IPS DF 6.9 (cell line): ENCODE data around the gene CHD6.

Experiments
- DNase-seq: peaks from one replicate; pipeline ENCODE4 v3.0.0-alpha.2; 2013; ENCODE audit warnings: low read depth, low spot score
- H3K27ac ChIP-seq: one replicate; pipeline ENCODE4 v1.5.1; 2013; ENCODE audit warnings: low read length, control low read depth
- H3K27me3 ChIP-seq: 2 replicates; pipeline ENCODE4 v1.6.1; 2013; ENCODE audit warnings: mild to moderate bottlenecking, low read length; ENCODE audit not compliant: control insufficient read depth, insufficient read depth
- H3K36me3 ChIP-seq: 2 replicates; pipeline ENCODE4 v1.6.1; 2013; ENCODE audit warnings: low read length; ENCODE audit not compliant: control insufficient read depth, insufficient read depth
- H3K4me1 ChIP-seq: 2 replicates; pipeline ENCODE4 v1.6.1; 2013; ENCODE audit warnings: low read length; ENCODE audit not compliant: control insufficient read depth, insufficient read depth
- H3K4me3 ChIP-seq: 2 replicates; pipeline ENCODE4 v1.5.1; 2013; ENCODE audit warnings: mild to moderate bottlenecking, low read length
- H3K9me3 ChIP-seq: 2 replicates; pipeline ENCODE4 v1.6.1; 2013; ENCODE audit warnings: low read length, inconsistent platforms; ENCODE audit not compliant: control insufficient read depth, insufficient read depth
- WGBS: extraction: QIAGEN DNeasy Blood & Tissue Kit; methylation state at CpG from one replicate; pipeline ENCODE4 v1.1.7; 2013; ENCODE audit warnings: mixed read lengths, missing lambda C conversion rate; ENCODE audit not compliant: insufficient read length, insufficient coverage; 5-methylcytosine and 5-hydroxymethylcytosine counted together

Gene CHD6

DNA sequence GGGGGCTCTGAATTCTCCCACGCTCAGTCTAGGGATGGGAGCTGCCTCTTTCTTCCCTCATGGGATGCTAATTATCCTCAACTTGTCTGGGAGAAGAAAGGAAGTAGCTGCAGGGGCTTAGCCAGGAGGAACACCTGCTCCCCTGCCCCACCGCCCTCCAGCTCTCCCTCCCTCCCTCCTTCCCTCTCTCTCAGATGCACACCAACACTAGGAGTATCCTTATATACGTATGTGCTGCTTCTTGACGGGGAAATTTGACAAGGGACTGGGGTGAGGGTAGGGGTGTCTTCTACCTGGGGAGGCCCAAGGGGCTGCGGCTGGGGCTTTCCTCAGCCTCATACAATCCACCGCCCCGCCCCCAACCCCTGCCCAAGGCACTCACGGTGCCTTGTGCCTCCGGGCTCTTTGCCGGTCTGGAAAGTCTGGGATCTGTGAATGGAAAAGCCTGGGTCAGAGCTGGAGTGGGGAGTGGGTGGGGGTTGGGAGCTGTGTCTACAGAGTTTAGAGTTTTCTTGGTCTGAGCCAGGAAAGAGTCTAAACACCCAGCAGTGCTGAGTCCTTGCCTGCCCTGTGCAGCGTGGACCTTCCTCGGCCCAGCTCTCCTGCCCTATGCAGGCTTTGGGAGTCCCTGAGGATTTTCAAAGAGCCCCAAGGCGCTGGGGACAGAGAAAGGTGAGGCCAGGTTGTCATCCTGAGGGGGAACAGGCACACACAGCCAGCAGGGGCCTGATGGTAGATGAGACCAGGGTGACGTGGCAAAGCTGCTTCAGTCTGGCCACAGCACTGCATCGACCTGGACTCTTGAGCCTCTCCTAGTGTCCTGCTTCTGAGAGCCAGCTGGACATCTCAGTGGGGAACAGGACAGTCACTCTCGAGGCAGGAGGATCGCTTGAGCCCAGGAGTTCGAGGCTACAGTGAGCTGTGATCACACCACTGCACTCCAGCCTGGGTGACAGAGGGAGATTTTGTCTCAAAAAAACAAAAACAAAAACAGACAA is 222.2 kb downstream of the CHD6 start:
- H3K36me3 ChIP-seq: no peaks in the 10 kb centered on the region
- H3K4me1 ChIP-seq: peaks cover 4% of the 10 kb centered on the region; the same call in 1 of the 2 replicates
- H3K4me3 ChIP-seq: no peak overlapping the region
- H3K27me3 ChIP-seq: no peaks in the 10 kb centered on the region
- no CpG with 5 or more reads among the region's 18 CpGs for WGBS
- no peaks in the 10 kb centered on the region for H3K9me3 ChIP-seq
- no peak for DNase-seq
- H3K27ac ChIP-seq: no peak overlapping the region

- WGBS: no CpG with 5 or more reads among the region's 9 CpGs
- H3K27me3 ChIP-seq: no peaks in the 10 kb centered on the region
- H3K4me1 ChIP-seq: peaks cover 4% of the 10 kb centered on the region; the same call in 1 of the 2 replicates
- no peak overlapping the region for H3K4me3 ChIP-seq
- no peak for DNase-seq
- H3K27ac ChIP-seq: no peak overlapping the region
- no peaks in the 10 kb centered on the region for H3K9me3 ChIP-seq
- H3K36me3 ChIP-seq: no peaks in the 10 kb centered on the region
Observed at GRCh38 chr20:41394931-41395666, 223.1 kb downstream of the CHD6 start.

DNA sequence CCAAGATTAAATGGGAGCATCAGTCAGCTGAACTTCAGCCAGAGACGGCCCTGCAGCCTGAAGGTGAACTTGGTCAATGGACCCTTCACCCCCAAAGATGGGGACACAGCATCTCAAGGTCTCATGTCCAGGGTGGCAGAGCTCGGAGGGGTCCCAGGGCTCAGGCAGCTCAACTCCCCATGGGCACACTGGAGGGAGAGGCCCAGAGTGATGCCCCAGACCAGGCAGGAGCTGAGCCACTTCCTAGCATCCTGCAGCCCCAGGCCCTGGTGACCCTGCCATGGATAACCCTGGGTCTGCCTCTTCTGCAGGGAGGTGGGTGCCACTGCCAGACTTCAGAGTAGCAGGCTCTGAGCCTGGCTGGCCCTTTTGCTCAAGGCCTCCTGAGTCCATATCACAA is 224.1 kb downstream of the CHD6 start:
- no peaks in the 10 kb centered on the region for H3K36me3 ChIP-seq
- H3K27ac ChIP-seq: no peak overlapping the region
- no CpG with 5 or more reads among the region's 2 CpGs for WGBS
- H3K4me3 ChIP-seq: no peak overlapping the region
- H3K4me1 ChIP-seq: peaks cover 4% of the 10 kb centered on the region; the same call in 1 of the 2 replicates
- no peak for DNase-seq
- no peaks in the 10 kb centered on the region for H3K27me3 ChIP-seq
- H3K9me3 ChIP-seq: no peaks in the 10 kb centered on the region

DNA sequence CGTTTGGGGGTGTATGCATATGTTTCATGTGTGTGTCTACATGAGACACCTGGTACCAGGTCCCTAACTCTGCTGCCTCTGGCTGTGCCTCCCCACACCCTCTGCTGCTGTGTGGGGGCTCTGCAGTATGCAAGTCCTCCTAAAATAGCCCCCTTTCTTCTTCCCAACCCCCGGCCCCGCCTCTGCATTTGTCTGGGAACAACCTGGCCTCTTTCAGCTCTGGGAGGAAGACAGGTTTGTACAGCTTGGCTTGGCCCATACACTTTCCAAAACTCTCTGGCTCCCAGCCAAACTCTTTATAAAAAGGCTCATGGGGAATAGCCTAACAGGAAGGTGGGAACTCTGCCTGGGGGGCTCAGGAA is 224.5 kb downstream of the CHD6 start:
- no peak for DNase-seq
- Histone ChIP-seq H3K9me3 (no peaks in the 10 kb centered on the region), H3K27me3 (no peaks in the 10 kb centered on the region), H3K27ac (no peak overlapping the region), H3K36me3 (no peaks in the 10 kb centered on the region), H3K4me3 (no peak overlapping the region), H3K4me1 (peaks cover 4% of the 10 kb centered on the region; the same call in 1 of the 2 replicates)
- no CpG with 5 or more reads among the region's 3 CpGs for WGBS

DNA sequence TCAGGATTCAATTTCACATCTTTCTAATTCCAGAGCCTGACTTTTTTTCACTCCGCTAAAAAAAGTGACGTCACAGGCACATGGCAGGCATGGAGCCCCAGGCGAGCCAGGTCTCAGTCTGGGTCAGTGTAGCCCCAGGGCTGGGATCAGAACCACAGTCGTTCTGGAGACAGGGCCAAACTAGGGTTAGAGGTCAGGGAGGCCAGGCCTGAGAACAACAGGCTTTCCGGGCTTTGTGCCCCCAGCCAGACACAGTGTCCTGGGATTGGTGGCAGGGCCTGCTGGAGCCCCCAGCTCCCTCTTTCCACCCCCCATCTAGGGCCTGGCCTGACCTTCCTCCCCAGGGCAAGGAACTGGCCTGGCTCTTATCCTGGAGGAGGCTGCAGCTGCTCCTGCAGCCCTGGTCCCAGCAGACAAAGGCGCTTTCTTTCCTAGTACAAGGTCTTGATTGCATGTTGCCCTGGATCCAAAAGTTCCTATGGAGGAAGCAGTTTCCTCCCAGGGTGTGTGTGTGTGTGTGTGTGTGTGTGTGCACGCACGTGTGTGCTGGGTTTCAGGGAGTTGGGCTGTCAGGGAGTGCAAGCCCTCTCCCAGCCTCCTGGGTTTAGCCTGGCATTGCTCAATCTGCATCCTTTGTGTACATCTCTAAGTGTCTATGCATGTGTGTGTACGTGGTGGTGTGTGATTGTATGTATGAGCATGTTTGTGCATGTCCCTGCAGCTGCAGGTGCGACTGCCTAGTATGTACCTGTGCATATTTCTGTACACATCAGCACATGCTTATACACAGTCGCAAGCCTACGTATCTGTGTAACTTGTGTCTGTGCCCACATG is 225.1 kb downstream of the CHD6 start:
- no peak overlapping the region for H3K4me3 ChIP-seq
- no peak overlapping the region for H3K27ac ChIP-seq
- H3K27me3 ChIP-seq: no peaks in the 10 kb centered on the region
- DNase-seq: no peak
- peaks cover 4% of the 10 kb centered on the region; the same call in 1 of the 2 replicates for H3K4me1 ChIP-seq
- no peaks in the 10 kb centered on the region for H3K9me3 ChIP-seq
- H3K36me3 ChIP-seq: no peaks in the 10 kb centered on the region
- WGBS: no CpG with 5 or more reads among the region's 12 CpGs

- no peak overlapping the region for H3K4me3 ChIP-seq
- DNase-seq: no peak
- no peaks in the 10 kb centered on the region for H3K9me3 ChIP-seq
- no peaks in the 10 kb centered on the region for H3K36me3 ChIP-seq
- peaks cover 4% of the 10 kb centered on the region; the same call in 1 of the 2 replicates for H3K4me1 ChIP-seq
- no CpG with 5 or more reads among the region's 1 CpG for WGBS
- no peak overlapping the region for H3K27ac ChIP-seq
- H3K27me3 ChIP-seq: no peaks in the 10 kb centered on the region
Observed at GRCh38 chr20:41392295-41392694, 225.9 kb downstream of the CHD6 start.

- Histone ChIP-seq H3K27me3 (no peaks in the 10 kb centered on the region), H3K4me1 (peaks cover 4% of the 10 kb centered on the region; the same call in 1 of the 2 replicates), H3K27ac (no peak overlapping the region), H3K4me3 (no peak overlapping the region), H3K36me3 (no peaks in the 10 kb centered on the region), H3K9me3 (no peaks in the 10 kb centered on the region)
- no peak for DNase-seq
- WGBS: no CpG with 5 or more reads among the region's 10 CpGs
Observed at GRCh38 chr20:41391587-41392001, 226.6 kb downstream of the CHD6 start.

- no CpG with 5 or more reads among the region's 3 CpGs for WGBS
- H3K9me3 ChIP-seq: no peaks in the 10 kb centered on the region
- no peaks in the 10 kb centered on the region for H3K36me3 ChIP-seq
- no peaks in the 10 kb centered on the region for H3K27me3 ChIP-seq
- DNase-seq: no peak
- no peak overlapping the region for H3K4me3 ChIP-seq
- H3K4me1 ChIP-seq: peaks cover 1% of the 10 kb centered on the region; the same call in 1 of the 2 replicates
- no peak overlapping the region for H3K27ac ChIP-seq
Observed at GRCh38 chr20:41390889-41391288, 227.3 kb downstream of the CHD6 start.

DNA sequence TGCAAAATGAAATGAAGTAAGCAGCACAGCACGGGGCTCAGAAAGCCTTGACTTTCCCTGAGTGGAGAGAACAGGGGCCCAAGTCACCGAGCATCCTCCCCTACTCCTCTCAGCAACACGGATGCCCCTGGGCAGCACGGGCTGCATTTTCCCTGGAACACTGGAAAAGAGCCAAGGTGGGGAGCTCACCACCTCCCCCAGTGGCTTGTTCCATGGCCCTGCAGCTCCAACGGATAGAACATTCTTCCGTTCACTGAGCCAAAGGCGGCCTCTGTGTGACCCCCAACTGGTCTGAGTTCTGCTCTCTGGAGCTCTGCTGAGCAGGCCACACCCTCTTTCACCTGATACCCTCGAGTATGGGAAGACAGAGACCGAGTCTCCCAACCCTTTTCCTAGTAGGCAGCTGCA is 230.7 kb downstream of the CHD6 start:
- WGBS: no CpG with 5 or more reads among the region's 9 CpGs
- no peak for DNase-seq
- Histone ChIP-seq H3K27ac (no peak overlapping the region), H3K4me1 (no peaks in the 10 kb centered on the region), H3K4me3 (no peak overlapping the region), H3K27me3 (no peaks in the 10 kb centered on the region), H3K9me3 (no peaks in the 10 kb centered on the region), H3K36me3 (no peaks in the 10 kb centered on the region)
